ENCODE results near the gene ZBTB20.
A peak's percentile ranks its signal among the peaks of the same experiment; 100 is the strongest.
"Not testable (repeated sequence)": the region's sequence is repeated elsewhere in the genome, so short reads cannot be mapped to it uniquely, and the experiment has no call there.

Gene ZBTB20

DNA sequence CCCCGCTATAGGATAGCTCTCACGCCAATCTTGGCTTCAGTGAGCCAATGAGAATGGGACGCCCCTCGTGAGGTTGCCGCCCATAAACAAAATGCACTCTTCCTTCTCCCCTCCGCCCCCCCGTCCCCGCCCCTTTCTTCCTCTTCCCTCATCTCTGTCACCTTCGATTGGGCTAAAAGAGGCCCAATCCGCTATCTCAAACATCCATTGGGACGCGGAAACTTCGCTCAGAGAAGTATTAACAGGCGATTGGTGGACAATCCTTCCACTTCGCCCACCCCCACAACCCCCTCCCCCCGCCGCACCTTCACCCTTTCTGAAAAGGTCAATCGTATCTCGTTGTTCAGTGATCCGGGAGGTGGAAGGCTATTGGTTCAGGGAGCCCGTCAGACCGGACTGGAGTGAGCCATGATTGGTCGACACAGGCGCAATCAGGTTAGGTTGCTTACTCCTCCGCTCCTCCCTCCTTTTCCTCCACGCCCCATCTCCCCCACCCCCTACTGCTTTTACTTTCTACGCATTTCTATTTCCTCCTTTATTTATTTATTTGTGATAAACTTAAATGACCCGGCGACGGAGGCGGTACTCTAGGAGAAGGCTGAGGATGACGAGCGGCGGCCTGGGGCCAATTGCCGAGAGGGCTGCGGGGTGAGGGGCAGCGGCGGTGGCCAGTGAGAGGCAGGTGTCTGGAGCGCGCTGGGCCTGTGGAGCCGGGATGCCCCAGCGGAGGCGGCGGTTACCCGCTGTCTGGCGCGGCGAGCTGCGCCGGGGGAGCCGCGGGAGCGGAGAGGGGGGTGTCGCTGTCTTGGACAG is 447 bp upstream of the ZBTB20 start:
- peak; percentile 100 for DNase-seq (ENCODE audit: low read depth, low spot score)

DNA sequence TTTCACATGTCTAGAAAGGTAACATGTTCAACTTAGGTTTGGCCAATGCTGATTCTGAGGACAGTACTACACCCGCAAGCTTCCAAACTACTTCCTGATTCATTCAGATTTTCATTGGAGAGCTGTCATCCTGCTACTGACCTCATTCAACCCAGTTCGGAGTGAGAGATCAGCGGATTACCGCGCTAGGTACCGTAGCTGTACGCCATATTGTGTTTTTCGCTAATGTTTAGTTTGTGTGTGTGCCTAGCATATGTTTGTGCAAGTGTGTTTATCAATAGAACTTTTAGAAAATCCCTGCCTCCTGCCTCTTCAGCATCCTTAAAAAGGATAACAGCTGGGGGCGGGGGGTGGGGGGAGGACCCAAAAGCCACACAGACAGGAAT is 1.1 kb downstream of the ZBTB20 start:
- peak; percentile 32 for DNase-seq (ENCODE audit: low read depth, low spot score)

DNA sequence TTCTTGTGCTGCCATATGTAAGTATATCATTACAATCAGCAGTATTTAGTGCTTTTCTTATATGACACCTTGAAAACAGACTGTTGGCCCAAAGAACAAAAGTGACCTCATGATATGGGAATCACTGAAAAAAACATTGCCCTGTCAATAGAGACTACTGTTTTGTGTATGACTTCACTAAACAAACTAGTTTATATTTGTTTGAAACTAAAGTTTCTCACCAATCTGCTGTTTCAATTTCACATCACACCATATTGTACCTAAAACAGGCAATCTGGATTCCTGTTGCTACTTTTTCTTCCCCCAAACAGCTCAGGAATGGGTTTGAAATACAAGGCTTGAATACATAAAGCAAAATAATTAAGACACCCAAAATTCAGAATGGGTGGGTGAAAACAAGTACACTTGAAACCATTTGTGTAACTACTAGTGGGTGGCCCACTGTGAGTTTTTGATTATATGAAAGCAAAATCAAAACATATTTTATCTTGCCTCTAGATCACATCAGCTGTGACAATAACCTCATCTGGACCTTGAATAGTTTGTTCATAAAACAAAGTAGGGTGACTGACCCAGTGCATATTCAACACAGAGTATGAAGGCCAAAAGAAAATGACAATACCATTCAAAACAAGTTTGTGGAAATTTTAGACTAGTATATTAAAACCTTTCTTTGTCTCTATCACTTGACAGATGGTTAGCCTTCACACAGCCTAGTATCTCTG is 5.9 kb downstream of the ZBTB20 start:
- no peak for DNase-seq (ENCODE audit: low read depth, low spot score)

DNA sequence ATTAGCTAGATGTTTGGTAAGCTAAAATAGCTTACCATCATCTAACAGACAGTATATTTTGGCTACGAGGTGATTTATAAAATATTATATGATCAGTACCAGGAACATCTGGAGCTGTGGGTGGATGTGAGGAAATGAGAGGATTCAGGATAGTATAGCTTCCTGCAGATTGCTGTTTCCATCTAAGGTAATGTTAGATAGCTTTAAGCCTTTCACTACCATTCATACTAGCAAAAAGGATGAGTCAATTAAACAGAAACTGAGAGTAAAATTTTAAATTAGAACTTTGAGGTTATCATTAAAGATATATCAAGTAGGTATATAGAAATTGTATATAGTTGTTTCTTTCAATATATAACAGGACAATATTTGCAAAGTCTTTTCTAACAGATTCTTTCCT is 8.0 kb downstream of the ZBTB20 start:
- DNase-seq (ENCODE audit: low read depth, low spot score), result no peak

DNA sequence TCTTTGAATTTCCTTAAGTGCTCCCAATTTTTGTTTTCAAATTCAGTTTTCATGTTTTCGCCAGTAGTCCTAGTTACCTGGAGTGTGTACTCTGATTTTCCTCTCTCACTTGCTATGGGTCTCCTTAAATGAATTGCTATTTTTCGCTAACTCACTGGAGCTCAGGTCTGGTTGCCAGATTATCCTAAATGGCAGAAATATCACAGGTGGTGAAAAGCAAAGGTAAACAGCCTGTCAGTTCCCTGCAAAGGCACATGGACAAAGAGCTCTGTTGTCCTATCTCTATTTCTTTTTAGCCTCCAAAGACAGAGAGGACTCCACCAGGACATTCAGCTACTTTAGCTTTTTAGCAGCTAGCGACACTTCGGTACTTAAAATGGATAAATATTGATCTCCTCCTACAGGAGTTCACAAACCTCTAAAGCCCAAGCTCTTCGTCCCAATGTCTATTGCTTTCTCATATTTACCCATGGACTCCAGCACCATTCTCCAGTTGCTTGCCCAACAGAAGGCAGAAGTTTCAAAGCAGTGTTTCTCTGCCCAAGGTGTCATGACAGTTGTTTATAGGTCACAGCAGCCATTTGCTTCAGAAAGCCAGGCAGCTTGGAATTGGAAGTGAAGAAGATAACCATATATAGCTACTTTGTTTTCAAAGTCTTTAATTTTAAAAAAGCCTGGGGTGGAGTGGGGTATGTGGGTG is 12.3 kb downstream of the ZBTB20 start:
- no peak for DNase-seq (ENCODE audit: low read depth, low spot score)

DNA sequence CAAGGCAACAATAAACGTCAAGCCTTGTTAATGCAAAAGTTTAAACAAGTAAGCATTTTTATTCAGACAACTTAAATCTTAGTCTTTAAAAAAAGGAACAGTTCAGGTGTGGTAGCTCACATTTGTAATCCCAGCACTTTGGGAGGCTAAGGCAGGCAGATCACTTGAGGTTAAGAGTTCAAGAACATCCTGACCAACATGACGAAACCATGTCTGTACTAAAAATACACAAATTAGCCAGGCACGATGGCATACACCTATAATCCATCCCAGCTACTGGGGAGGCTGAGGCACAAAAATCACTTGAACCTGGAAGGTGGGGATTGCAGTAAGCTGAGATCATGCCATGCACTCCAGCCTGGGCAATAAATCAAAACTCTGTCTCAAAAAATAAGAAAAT is 19.9 kb downstream of the ZBTB20 start:
- no peak for DNase-seq (ENCODE audit: low read depth, low spot score)

DNA sequence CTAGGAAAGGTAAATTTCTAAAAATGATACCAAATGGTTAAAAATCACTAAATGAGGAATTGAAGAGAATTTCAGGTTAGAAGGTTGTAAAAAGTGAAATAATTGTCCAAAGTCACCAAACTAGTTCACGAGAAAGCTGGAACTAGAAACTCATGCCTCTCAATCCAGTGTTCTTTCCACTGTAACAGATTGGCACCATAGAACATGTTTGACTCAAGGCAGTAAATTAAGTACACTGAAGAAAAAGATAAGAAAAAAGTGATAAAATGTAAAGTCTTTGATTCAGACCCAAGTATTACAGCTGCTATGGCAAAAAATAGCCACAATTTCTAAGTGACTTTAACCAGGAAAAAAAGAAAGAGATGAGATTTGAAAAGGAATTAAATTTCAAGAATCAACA is 26.5 kb downstream of the ZBTB20 start:
- no peak for DNase-seq (ENCODE audit: low read depth, low spot score)

DNA sequence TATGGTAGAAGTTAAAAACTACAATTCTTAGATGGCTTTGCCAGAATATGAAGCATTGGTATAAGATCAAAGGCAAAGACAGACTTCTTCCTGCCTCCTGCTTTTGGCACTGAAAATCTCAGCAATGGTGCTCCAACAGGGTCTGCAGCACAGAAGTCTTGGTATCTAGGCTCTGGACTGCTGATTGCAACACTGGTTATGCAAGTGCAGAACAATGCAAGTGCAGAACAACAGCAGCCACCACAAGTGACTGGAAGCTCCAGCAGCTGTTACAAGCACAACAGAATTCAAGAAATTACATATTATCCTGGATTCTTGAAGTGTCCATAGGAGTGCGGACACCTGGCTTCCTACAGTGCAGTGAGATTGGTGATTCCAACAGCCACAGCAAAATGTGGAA is 33.7 kb downstream of the ZBTB20 start:
- DNase-seq (ENCODE audit: low read depth, low spot score), result no peak

DNA sequence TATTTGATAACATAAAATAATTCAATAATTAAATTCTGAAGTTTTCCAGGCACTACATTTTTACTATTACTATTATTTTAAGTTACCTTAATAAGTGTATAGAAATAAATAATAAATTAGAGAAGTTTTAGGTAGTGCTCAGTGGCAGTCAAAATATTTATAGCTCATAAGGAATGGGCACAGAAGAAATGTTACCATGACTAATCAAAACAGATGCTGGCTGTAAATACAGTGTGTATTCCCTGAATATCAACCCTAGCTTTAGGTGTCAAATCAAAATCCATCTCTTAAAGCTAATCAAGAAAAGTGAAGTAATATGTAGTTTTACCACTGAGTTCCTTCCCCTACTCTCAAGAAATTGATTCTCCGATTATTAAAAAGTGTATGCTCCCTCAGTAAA is 35.5 kb downstream of the ZBTB20 start:
- no peak for DNase-seq (ENCODE audit: low read depth, low spot score)

DNA sequence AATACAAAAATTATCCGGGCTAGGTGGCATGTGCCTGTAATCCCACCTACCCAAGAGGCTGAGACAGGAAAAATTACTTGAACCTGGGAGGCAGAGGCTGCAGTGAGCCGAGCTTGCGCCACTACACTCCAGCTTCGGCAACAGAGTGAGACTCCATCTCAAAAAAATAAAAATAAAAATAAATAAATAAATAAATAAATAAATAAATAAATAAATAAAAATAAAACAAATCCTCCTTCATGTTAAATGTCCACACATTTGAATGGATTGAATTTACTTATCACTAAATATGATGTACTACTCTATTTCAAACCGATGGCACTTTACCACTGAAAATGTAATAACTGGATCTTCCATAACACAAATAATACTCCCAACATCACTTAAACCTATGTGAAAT is 36.3 kb downstream of the ZBTB20 start:
- no peak for DNase-seq (ENCODE audit: low read depth, low spot score)

DNA sequence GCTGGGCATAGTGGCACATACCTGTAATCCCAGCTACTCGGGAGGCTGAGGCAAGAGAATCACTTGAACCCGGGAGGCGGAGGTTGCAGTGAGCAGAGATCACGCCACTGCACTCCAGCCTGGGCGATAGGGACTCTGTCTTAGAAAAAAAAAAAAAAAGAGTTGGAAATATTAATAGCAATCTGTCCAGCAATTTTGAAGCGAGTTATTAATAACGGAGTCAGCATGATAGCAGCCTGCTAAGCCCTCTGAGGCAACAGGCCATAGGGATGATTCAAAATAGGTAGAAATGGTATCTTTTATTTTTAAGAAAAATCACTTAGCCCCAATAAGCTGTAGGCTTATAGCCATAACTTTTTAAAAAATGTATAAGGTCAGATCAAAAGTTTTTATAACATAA is 37.0 kb downstream of the ZBTB20 start:
- not testable (repeated sequence) for DNase-seq (ENCODE audit: low read depth, low spot score)

DNA sequence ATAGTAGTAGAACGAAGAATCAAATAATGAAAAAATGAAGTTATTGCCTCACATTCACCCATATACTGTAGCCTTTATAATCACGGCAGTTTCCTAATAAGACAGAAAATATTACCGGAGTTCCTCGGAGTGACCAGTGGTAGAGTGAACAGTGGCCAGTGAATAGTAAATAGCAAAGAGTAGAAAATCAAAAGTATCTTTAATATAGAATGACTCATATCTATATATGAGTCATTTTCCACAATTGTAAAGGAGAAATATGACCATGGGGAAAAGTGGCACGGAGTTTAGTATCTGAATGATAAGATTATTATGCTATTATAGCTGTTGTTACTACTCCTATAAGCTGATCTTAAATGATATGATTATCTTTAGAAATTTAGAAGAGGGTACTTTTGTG is 38.5 kb downstream of the ZBTB20 start:
- no peak for DNase-seq (ENCODE audit: low read depth, low spot score)

DNA sequence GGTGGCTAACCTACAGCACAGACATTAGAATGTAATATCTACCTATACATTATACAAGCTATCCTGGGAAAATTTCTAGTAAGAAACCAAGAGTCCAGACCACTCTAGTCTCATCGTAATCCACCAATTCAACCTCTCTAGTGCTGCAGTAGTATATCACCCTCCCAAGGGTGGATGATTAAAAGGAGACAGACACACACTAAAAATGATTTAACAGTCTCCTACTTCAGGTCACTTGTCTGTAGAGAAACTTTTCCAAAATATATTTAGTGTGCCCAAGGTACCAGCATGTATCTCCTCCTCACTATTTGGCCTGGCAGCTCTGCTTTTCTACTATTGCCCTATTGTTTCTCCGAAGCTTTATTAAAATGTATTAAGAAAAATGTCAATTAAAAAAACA is 45.0 kb downstream of the ZBTB20 start:
- DNase-seq (ENCODE audit: low read depth, low spot score), result no peak

DNA sequence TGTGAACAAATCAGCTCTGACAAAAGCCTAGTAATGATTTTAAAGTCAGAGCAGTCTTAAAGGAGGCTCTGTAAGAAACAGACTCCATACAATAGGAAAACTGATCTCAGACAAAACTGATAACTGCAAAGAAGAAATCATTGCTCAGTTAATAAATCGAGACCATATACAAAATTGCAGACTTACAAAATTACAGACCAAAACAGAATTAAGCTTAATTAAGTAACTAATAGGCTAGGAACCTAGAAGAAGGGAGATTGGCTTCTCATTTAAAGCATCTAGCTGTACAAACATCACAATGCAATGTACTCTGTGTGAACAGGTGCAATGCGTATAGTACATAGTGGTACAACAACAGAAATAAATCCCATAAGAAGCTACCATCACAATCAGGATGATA is 46.3 kb downstream of the ZBTB20 start:
- DNase-seq (ENCODE audit: low read depth, low spot score), result no peak

DNA sequence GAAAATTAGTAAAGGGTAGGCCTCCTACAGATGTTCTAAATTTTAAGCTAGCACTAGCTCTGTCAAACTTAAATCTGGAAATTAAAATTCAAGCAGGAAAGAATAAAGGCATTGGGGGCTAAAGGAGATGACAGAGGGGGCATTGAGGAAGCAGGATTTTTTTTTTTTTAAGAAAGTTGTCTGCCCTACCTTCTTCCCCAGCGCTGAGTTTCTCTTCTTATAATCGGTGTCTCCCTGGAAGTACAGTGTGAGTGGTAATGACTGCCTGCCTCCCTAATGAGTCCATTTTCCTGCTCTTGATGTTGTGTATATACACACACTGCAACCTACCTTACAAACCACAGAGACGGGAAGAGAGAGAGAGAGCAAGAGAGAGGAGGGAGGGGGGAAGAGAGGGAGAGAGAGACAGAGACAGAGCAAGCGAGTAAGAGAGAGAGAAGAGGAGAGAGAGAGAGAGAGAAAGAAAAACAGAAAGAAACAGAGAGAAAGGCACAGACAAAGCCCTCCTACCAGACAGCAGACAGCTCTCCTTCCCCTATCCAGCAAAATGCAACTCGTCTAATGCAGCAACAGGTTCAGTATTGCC is 47.0 kb downstream of the ZBTB20 start:
- no peak for DNase-seq (ENCODE audit: low read depth, low spot score)

DNA sequence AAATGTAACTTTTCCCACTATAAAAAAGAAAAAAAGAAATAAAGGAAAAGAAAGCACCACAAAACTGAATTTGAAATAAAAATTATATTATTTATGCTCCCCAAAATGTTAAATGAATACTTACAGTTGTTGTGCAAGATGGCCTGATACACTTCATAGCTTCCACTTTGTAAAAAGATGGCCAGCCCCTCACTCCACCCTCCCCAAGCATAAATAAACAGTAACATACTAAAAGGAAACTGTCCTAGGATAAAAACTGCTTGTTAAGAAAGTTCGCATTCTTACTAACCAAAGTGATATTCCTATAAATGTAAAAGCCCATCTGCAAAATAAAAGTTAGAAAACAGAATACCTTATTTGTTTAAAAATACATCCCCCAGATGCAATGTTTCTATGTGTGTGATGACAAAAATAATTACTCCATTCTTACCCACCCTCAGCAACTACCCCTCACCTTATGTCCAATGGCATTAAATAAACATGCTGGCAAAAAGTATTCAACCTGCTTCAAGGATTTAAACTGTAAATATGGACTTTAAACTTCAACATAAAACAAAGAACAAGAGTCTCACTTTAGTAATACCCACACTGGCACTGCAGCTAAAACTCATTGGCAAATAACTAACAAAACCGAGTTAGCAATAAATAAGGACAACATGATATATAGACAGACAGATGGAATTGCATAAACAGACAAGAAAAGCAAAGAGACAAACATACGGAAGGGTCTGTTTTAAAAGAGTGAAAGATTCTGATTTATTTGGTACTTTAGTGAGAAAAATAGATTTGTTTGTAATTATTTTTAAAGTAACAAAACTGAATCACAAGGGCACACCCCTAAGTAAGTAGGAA is 47.7 kb downstream of the ZBTB20 start:
- no peak for DNase-seq (ENCODE audit: low read depth, low spot score)

DNA sequence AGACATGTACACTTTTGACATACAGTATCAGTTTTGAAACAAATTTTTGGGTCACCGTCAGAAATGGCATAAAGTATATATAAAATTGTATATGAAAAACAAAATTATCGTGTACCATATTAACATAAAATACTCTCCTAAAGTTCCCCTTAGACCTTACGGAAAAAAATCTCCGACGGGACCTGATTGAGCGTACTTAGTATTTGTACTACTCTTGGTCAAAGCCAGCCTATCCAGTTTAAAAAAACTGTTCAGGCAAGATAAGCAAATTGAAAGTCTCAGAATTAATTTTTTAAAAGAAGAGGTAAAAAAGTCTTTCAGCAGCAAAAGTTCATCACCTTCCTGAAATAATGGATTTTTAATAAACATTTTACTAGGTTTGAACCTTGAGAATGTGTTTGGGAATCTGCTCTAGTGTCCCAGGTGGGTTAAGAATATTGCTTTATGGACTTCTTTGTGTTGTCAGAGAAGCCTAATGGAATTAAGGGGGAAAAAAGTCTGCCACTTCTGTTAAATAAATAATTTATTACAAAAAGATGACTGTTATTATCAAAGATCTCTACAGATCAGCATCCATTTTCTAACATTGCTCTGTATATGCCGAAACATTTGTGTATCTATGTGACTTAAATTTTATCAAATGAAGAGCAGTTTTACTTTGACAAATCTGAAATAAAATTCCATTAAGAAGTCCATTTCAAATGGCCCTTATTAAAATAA is 48.6 kb downstream of the ZBTB20 start:
- DNase-seq (ENCODE audit: low read depth, low spot score), result no peak

DNA sequence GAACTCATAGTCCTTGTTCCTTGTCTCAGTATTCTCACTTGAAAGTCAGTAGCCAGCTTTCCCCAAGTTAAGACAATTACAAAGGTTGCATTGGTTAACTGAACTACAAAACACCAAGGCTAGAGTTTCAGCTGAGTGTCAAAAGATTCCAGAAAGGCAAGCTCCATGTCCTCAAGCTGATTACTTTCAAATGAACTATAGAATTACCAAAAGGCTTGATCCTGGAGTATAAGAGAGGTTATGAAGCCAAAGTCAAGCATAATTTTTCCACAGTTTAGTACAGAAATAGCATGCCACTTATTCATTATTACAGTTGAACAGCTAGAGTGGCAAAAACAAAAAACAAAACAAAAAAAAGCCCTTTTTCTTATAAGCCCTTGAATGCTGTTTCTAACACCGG is 51.9 kb downstream of the ZBTB20 start:
- no peak for DNase-seq (ENCODE audit: low read depth, low spot score)

DNA sequence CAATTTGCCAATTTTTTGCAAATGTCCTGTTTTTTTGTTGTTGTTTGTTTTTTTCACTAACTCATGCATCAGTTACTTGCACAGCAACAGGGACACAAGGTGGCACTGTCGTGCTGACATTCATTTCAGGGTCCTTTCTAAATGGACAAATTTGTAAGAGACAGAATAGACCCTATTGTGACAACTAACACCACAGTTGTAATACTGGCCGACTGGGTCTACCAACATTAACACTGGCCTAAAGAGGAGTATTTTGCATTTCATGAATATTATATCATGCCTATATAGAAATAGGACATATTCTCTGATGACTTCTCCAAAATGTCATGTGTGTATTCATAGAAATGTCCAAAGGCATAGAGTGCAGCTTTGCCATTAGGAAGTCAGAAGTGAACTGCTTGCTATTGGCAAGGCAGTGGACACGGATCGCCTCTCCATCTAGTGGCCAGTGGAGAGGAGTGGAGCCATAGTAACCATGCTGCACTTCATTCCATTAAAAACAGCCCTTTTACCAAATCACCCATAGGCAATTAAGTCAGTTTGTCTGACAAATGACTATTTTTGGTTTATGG is 54.8 kb downstream of the ZBTB20 start:
- peak; percentile 23 for DNase-seq (ENCODE audit: low read depth, low spot score)

DNA sequence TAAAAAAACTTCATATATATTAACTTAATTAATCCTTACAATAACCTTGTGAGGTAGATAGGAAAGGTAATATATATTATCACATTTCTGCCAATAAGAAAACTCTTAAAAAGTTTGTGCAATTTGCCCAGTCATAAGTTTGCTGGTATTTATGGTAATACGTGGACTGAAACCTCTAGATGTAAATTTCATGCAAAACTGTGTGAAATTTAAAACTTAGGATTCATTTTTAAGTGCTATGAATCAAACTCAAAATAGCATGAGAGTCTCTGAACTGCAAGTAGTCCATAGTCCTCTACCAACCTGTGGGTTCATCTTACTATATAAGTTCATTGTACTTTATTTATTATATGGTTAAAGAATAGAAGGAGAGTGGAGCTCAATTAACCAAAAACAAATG is 56.4 kb downstream of the ZBTB20 start:
- DNase-seq (ENCODE audit: low read depth, low spot score), result no peak

Measured in smooth muscle cell of the brain vasculature (primary cell).